HCT116 (cell line): Measurements from ENCODE around the gene FAM50B.

Source experiments
- JUND ChIP-seq: IDR thresholded peaks from 2 replicates; pipeline ENCODE4 v1.6.1; 2012
- TCF7L2 ChIP-seq: IDR thresholded peaks from 2 replicates; pipeline ENCODE4 v1.7.0; 2011; ENCODE audit warnings: borderline replicate concordance, inconsistent platforms; ENCODE audit not compliant: insufficient read depth, insufficient read length; ENCODE audit errors: extremely low read depth
- YY1 ChIP-seq: IDR thresholded peaks from 2 replicates; pipeline ENCODE4 v1.6.1; 2011; ENCODE audit warnings: low read length, low read depth, moderate library complexity, mild to moderate bottlenecking; ENCODE audit not compliant: insufficient replicate concordance; ENCODE audit errors: extremely low read depth
- TF ChIP-seq, protein P1 (sequence below), 3 experiments: fragments of 200-600 bp in 1 of 3; sonication (generic) in 1 of 3; IDR thresholded peaks in 2 of 3; conservative IDR thresholded peaks in 1 of 3; 2 replicates each; pipeline ENCODE4 v1.5.1; 2012 to 2017; ENCODE audit warnings: low read depth in 2 of 3, low read length in 2 of 3, antibody characterized with exemption in 1 of 3, borderline replicate concordance in 1 of 3, control low read depth in 1 of 3, mild to moderate bottlenecking in 1 of 3, mixed read lengths in 1 of 3, mixed run types in 1 of 3, moderate library complexity in 1 of 3; ENCODE audit not compliant: insufficient read depth in 1 of 3

DNA sequence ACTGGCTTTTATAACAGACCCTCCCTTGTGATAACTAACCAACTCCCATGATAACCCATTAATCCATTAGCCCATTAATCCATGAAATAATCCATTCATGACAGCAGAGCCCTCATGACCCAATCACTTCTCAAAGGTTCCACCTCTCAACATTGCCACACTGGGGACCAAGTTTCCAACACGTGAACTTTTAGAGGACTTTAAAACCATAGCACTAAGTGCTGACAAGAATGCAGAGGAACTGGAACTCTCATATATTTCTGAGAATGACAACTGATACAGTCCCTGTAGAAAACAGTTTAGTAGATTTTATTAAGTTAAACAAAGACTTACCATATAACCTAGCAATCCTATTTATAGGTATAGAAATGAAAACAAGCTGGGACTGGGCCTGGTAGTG is 11.4 kb upstream of the FAM50B start:
- TF ChIP-seq, protein P1, sequence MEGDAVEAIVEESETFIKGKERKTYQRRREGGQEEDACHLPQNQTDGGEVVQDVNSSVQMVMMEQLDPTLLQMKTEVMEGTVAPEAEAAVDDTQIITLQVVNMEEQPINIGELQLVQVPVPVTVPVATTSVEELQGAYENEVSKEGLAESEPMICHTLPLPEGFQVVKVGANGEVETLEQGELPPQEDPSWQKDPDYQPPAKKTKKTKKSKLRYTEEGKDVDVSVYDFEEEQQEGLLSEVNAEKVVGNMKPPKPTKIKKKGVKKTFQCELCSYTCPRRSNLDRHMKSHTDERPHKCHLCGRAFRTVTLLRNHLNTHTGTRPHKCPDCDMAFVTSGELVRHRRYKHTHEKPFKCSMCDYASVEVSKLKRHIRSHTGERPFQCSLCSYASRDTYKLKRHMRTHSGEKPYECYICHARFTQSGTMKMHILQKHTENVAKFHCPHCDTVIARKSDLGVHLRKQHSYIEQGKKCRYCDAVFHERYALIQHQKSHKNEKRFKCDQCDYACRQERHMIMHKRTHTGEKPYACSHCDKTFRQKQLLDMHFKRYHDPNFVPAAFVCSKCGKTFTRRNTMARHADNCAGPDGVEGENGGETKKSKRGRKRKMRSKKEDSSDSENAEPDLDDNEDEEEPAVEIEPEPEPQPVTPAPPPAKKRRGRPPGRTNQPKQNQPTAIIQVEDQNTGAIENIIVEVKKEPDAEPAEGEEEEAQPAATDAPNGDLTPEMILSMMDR (IDR thresholded peaks at IDR 0.05 in 2 of 3, conservative IDR thresholded peaks at IDR 0.05 in 1 of 3; ENCODE audit: borderline replicate concordance in 1 of 3, insufficient read depth in 1 of 3, low read depth in 2 of 3, low read length in 2 of 3), result no peak
- TF ChIP-seq JUND (no peak), YY1 (no peak), TCF7L2 (no peak)
